DOHH2 (cell line): ENCODE measurements around the gene RNF223.

Experiments used
- H3F3A ChIP-seq: fragments of 200-600 bp; sonication (generic), shearing (Covaris generic); 2 replicates; pipeline ENCODE4 v1.6.0; 2016; ENCODE audit warnings: antibody characterized with exemption, mild to moderate bottlenecking; ENCODE audit not compliant: control insufficient read depth, insufficient read depth
- H3K27ac ChIP-seq: fragments of 200-600 bp; sonication (generic); 2 replicates; pipeline ENCODE4 v1.5.1; 2014; ENCODE audit warnings: low read depth, mild to moderate bottlenecking, low read length, moderate library complexity
- H3K27me3 ChIP-seq: fragments of 200-600 bp; sonication (generic); 2 replicates; pipeline ENCODE4 v1.6.1; 2014; ENCODE audit warnings: mild to moderate bottlenecking, low read length, mixed read lengths; ENCODE audit not compliant: control insufficient read depth
- H3K36me3 ChIP-seq: fragments of 200-600 bp; sonication (generic); 2 replicates; pipeline ENCODE4 v1.6.1; 2014; ENCODE audit warnings: mild to moderate bottlenecking, low read length, moderate library complexity, mixed read lengths; ENCODE audit not compliant: control insufficient read depth
- H3K4me1 ChIP-seq: fragments of 200-600 bp; sonication (generic); 2 replicates; pipeline ENCODE4 v1.6.1; 2014; ENCODE audit warnings: mild to moderate bottlenecking, low read length, mixed read lengths; ENCODE audit not compliant: control insufficient read depth
- H3K4me2 ChIP-seq: fragments of 200-600 bp; sonication (generic); 2 replicates; pipeline ENCODE4 v1.6.0; 2014; ENCODE audit warnings: mild to moderate bottlenecking, low read length, moderate library complexity
- H3K4me3 ChIP-seq: fragments of 200-600 bp; sonication (generic); 2 replicates; pipeline ENCODE4 v1.5.1; 2014; ENCODE audit warnings: mild to moderate bottlenecking, low read length, mixed read lengths
- H3K79me2 ChIP-seq: fragments of 200-600 bp; sonication (generic); 2 replicates; pipeline ENCODE4 v1.6.1; 2014; ENCODE audit warnings: mild to moderate bottlenecking, low read length, mixed read lengths; ENCODE audit not compliant: control insufficient read depth
- H3K9me2 ChIP-seq: fragments of 200-600 bp; sonication (generic); replicated peaks from 2 replicates; pipeline ENCODE4 v1.6.1; 2014; ENCODE audit warnings: mild to moderate bottlenecking, low read length, mixed read lengths; ENCODE audit not compliant: control insufficient read depth
- H3K9me3 ChIP-seq: fragments of 200-600 bp; sonication (generic); 2 replicates; pipeline ENCODE4 v1.6.1; 2014; ENCODE audit warnings: antibody characterized with exemption, low read length, mixed read lengths; ENCODE audit not compliant: control insufficient read depth, insufficient read depth
- H4K20me1 ChIP-seq: fragments of 200-600 bp; sonication (generic); 2 replicates; pipeline ENCODE4 v1.6.0; 2014; ENCODE audit warnings: low read depth, mild to moderate bottlenecking, antibody characterized with exemption, low read length, moderate library complexity; ENCODE audit not compliant: control insufficient read depth, insufficient read depth
- CTCF ChIP-seq: fragments of 200-600 bp; sonication (generic); IDR thresholded peaks from one replicate; pipeline ENCODE4 v1.5.1; 2014; ENCODE audit warnings: antibody characterized with exemption, mild to moderate bottlenecking, low read depth, low read length; ENCODE audit not compliant: poor library complexity, severe bottlenecking
- EZH2phosphoT487 ChIP-seq: fragments of 200-600 bp; sonication (generic); IDR thresholded peaks from 2 replicates; pipeline ENCODE4 v1.6.1; 2017; ENCODE audit warnings: borderline replicate concordance, mild to moderate bottlenecking, antibody characterized with exemption, low read length, moderate library complexity, mixed read lengths

Gene RNF223

GRCh38 chr1:1082776-1083415 lies 8.8 kb upstream of the RNF223 start:
- Histone ChIP-seq H3K79me2 (no peaks in the 10 kb centered on the region), H3K9me2 (no peaks in the 10 kb centered on the region), H4K20me1 (no peaks in the 10 kb centered on the region), H3K4me2 (no peak overlapping the region), H3K27ac (no peak overlapping the region), H3K9me3 (no peaks in the 10 kb centered on the region), H3K4me1 (peaks cover 11% of the 10 kb centered on the region), H3K36me3 (no peaks in the 10 kb centered on the region), H3K27me3 (peaks cover 5% of the 10 kb centered on the region; the same call in 1 of the 2 replicates), H3F3A (no peaks in the 10 kb centered on the region), H3K4me3 (no peak overlapping the region)
- TF ChIP-seq EZH2phosphoT487 (no peak), CTCF (no peak)

- H4K20me1 ChIP-seq = no peaks in the 10 kb centered on the region
- TF ChIP-seq CTCF (no peak), EZH2phosphoT487 (no peak)
- no peaks in the 10 kb centered on the region for H3K9me3 ChIP-seq
- H3K4me3 ChIP-seq = no peak overlapping the region
- H3K9me2 ChIP-seq = no peaks in the 10 kb centered on the region
- H3K79me2 ChIP-seq = no peaks in the 10 kb centered on the region
- H3K36me3 ChIP-seq = no peaks in the 10 kb centered on the region
- H3K4me2 ChIP-seq = no peak overlapping the region
- peaks cover 5% of the 10 kb centered on the region; the same call in 1 of the 2 replicates for H3K27me3 ChIP-seq
- H3K27ac ChIP-seq = no peak overlapping the region
- no peaks in the 10 kb centered on the region for H3F3A ChIP-seq
- peaks cover 11% of the 10 kb centered on the region for H3K4me1 ChIP-seq
These were observed 8.2 kb upstream of the RNF223 start for GRCh38 chr1:1082239-1082775.

- TF ChIP-seq EZH2phosphoT487 = no peak
- no peak for TF ChIP-seq CTCF
- no peaks in the 10 kb centered on the region for H3F3A ChIP-seq
- H3K9me2 ChIP-seq = no peaks in the 10 kb centered on the region
- H3K4me1 ChIP-seq = peaks cover 11% of the 10 kb centered on the region
- H3K79me2 ChIP-seq = no peaks in the 10 kb centered on the region
- H3K4me3 ChIP-seq = no peak overlapping the region
- no peaks in the 10 kb centered on the region for H3K36me3 ChIP-seq
- H3K9me3 ChIP-seq = no peaks in the 10 kb centered on the region
- H4K20me1 ChIP-seq = no peaks in the 10 kb centered on the region
- H3K4me2 ChIP-seq = no peak overlapping the region
- no peak overlapping the region for H3K27ac ChIP-seq
- H3K27me3 ChIP-seq = peaks cover 5% of the 10 kb centered on the region; the same call in 1 of the 2 replicates
These were observed 7.5 kb upstream of the RNF223 start for GRCh38 chr1:1081311-1082238.
